Gastroesophageal sphincter (tissue), 3 donors: ENCODE data around the gene SERPINB13.

Experiments
- CTCF ChIP-seq, 4 experiments: fragments of 200-600 bp in 2 of 4; fragments of 450-650 bp in 2 of 4; sonication (generic) in 1 of 4; IDR thresholded peaks; one replicate each; pipeline ENCODE4 v1.5.1; 2017 to 2019; ENCODE audit warnings: antibody characterized with exemption in 4 of 4, mild to moderate bottlenecking in 2 of 4, moderate library complexity in 2 of 4
- EP300 ChIP-seq: sonication (generic); formaldehyde crosslinking; IDR thresholded peaks from one replicate; pipeline ENCODE4 v1.6.1; 2017; ENCODE audit warnings: antibody characterized with exemption, mild to moderate bottlenecking
- POLR2A ChIP-seq, 2 donors: fragments of 450-650 bp; IDR thresholded peaks; one replicate each; pipeline ENCODE4 v1.6.1; 2017; ENCODE audit warnings: antibody characterized with exemption in 2 of 2, mild to moderate bottlenecking in 2 of 2, moderate library complexity in 1 of 2
- POLR2AphosphoS5 ChIP-seq: sonication (generic); formaldehyde crosslinking; IDR thresholded peaks from one replicate; pipeline ENCODE4 v1.6.1; 2017; ENCODE audit warnings: antibody characterized with exemption

GRCh38 chr18:63586431-63586830 is 712 bp upstream of the SERPINB13 start:
- TF ChIP-seq POLR2AphosphoS5 (no peak), POLR2A (IDR thresholded peaks at IDR 0.05) (no peak), CTCF (IDR thresholded peaks at IDR 0.05) (no peak), EP300 (no peak)
